ENCODE results near the gene GNG7.
"Not testable (repeated sequence)": the region's sequence is repeated elsewhere in the genome, so short reads cannot be mapped to it uniquely, and the experiment has no call there.

Gene GNG7

GRCh38 chr19:2711172-2711874 is 8.8 kb upstream of the GNG7 start:
- no peak for DNase-seq

- DNase-seq = no peak
These were observed 3.8 kb upstream of the GNG7 start for GRCh38 chr19:2706251-2706650.

DNA sequence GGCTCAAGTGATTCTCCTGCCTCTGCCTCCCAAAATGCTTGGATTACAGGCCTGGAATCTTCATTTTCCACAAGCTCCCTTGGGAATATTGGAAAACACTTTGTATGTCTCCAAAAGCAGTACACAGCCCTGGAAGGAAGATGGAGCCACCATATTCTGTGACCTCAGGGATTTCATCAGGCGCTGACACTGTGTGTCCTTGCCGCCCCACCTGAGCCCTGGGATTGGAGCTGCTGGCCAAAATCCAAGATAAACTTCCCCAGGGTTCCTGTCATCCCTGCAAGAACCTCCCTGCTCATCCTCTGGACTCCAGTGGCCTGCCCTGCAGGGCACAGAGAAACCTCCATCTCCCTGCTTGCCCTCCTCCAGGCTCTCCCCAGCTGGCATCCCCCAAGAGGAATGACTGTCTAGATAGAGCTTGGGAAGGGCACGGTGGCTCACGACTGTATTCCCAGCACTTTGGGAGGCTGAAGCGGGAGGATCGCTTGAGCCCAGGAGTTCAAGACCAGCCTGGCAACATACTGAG is 1.3 kb upstream of the GNG7 start:
- DNase-seq = no peak

GRCh38 chr19:2703077-2703437 is 563 bp upstream of the GNG7 start:
- DNase-seq = no peak

DNA sequence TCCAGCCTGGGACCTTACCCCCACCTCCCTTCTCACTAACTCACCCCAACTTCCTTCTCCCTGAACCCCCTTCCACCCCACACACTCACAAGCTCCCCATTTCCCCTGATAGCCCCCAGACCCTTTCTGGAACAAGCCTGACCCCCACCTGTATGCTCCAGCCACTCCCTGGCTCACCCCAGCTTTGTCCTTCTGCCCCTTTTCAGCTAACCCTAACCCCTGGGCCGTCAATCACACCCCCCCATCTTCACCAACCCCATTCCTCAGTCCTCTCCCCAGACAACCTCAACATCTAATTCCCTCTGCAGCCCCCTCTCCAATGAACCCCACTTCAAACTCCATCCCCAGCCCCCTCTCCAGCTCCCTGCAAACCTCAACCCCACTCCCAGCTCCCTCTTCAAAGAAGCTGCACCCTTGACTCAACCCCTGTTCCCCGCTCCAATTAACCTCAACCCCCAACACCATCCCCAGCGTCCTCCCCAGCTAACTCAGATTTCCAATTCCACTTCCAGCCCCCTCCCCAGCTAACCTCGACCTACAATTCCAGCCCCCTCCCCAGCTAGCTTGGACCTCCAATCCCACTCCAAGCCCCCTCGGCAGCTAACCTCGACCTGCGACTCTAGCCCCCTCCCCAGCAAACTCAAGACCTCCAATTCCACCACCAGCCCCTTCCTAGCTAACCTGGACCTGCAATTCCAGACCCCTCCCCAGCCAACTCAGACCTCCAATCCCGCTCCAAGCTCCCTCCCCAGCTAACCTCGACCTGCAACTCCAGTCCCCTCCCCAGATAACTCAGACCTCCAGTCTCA is 929 bp downstream of the GNG7 start:
- DNase-seq = no peak

DNA sequence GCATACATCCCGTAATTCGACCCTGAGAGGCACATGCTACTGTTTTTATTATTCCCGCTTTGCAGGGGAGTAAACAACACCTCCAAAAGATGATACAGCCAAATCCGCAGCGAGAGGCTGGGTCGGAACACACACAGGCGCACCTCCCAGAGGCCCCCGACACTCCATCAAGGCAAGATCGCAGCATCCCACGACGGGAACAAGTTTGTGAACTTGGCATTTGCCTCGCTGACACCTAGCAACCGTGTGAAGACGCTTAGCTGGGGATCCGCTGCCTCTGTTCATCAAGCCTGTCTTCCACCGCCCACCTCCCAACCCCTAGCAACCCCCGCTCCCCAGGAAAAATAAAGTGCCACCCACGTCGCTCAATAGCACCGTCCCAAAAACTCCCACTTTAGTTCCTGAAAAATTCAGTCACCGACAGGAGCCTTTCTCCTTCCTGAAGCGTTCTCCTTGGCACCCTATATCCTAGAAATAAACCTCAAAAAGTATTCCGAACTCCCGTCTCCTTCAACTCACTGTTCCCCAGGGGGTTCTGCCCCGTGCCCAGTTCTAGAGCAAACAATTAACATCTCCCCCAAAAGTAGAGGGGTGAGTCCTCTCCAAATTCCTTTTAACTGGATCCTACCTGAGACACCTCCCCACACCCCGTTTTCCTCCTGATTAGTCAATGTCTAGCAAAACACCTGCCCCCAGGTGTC is 1.7 kb downstream of the GNG7 start:
- no peak for DNase-seq

DNA sequence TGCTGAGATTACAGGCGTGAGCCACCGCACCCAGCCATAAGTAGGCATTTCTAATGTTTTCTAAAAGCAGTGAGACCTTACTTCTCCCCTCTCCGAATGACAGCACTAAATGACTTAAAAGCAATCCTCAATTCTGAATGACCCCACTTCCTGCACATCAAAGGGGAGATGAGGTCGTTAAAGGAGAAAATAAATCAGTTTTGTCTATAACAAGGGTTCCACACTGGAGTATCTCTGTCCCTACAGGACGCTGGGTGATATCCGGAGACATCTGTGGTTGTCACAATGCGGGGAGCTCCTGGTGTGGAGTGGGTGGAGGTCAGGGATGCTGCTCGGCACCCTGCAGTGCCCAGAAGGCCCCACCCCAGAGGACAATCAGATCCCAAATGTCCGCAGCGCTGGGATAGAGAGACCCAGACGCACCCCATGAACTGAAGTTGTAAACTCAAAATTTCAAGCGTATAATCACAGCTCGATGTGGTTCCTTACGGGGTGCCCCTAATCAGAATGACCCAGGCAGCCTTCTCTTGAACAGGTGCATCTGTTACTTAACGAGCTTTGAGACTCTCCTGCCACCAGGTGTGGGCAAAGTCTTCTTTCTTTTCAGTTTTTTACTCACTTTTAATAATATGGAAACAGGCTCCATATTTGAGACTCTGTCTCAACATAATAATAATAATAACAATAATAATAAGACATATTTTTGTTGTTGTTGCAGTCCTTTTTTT is 2.9 kb downstream of the GNG7 start:
- DNase-seq = no peak

DNA sequence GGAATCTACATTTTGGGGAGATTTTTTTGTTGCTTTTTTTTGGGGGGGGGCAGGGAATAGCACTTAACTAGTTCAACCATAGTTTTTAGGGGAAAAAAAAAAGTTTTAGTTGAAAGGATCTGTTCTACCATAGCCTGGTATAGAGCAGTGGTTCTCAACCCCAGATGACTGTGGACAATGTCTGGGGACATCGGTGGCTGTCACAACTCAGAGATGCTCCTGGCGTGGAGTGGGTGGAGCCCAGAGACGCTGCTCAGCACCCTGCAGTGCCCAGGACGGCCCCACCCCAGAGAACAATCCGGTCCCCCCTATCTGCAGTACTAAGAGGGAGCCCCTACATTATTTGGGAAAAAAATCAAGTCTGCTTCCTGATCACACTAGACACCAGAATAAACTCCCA is 8.3 kb downstream of the GNG7 start:
- no peak for DNase-seq

- no peak for DNase-seq
These were observed 8.9 kb downstream of the GNG7 start for GRCh38 chr19:2693492-2694160.

GRCh38 chr19:2691951-2692350 is 10.5 kb downstream of the GNG7 start:
- DNase-seq = no peak

GRCh38 chr19:2690856-2691255 is 11.6 kb downstream of the GNG7 start:
- DNase-seq = no peak

GRCh38 chr19:2686360-2686759 is 16.1 kb downstream of the GNG7 start:
- DNase-seq = no peak

DNA sequence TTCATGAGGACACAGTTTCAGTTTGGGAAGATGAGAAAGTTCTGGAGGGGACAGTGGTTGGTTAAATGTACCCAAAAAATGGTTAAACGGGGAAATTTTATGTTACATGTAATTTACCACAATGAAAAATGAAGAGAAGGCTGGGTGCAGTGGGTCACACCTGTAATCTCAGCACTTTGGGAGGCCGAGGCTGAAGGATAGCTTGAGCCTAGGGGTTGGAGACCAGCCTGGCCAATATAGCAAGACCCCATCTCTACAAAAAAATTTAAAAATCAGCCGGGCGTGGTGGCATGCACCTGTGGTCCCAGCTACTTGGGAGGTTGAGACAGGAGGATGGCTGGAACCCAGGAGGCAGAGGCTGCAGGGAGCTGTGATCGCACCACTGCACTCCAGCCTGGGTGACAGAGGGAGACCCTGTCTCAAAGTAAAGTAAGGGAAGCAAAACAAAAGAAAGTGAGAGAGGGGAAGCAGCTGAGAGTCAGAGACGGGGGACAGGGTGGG is 17.2 kb downstream of the GNG7 start:
- no peak for DNase-seq

GRCh38 chr19:2683430-2684003 is 19.0 kb downstream of the GNG7 start:
- no peak for DNase-seq

DNA sequence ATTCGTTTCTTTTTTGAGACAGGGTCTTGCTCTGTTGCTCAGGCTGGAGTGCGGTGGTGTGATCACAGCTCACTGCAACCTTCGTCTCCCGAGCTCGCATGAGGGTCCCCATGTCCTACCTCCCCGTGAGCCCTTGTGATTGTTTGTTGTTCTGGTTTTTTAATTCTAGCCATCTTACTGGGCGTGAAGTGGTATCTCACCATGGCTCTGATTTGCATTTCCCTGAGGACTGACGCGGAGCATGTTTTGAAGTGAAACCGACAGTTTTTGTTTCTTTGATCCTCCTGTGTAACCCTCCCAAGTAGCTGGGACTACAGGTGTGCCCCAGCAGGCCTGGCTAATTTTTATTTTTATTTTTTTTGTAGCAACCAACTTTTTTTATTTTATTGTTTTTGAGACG is 21.7 kb downstream of the GNG7 start:
- no peak for DNase-seq

DNA sequence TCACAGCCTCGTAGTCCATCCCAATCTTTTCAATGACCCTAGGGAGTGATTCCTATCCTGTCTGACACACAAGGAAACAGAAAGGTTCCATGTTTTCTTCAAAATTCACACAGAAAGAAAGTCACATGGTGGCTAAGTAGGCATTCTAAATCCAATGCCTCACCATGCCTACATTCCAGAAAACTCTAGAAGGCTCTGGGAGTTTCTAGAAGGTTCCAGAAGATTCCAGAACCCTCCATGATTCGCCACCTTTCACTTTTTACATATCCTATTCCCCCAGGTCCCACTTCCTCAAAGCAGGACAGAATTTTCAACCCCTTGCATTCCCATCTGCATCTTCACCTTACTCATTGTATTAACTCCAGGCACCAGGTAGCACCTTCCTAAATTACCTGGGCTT is 23.1 kb downstream of the GNG7 start:
- DNase-seq = no peak

DNA sequence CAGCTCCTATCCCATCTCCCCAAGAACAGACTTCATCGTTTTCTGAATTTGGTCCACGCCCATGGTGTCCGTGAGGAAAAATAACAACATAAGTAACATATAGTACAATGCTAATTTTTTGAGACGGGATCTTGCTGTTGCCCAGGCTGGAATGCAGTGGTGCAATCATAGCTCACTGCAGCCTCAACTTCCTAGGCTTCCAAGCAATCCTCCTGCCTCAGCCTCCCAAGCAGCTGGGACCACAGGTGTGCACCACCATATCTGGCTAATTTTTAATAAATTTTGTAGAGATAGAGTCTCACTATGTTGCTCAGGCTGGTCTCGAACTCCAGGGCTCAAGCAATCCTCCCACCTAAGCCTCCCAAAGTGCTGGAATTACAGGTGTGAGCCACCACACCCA is 23.5 kb downstream of the GNG7 start:
- not testable (repeated sequence) for DNase-seq

DNA sequence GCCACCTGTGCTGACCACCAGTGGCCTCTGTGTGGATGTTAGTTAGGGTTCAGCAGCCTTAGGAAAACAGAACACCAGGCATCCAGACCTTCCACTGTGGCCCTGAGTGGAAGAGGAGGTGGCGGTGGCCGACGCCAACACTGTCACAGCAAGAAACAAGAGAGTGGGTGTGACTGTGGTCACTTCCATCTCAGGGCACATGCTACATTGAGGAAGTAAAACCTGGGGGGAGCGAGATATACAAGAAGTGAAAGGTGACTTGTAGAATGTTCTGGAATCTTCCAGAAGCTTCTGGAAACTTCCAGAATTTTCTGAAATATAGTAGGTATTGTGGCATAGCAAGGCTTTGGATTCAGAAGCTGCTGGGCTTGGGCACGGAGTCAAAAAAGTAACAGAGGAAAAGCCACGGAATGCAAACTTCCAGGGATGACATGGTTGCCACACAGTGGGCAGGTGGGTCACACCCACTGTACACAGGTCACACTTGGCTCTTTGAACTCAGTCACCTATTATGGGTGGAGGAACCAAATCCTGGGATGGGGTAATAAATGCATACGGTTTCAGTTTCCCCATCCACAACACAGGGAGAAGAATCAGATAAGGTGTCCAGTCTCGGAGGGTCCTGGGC is 24.3 kb downstream of the GNG7 start:
- no peak for DNase-seq

DNA sequence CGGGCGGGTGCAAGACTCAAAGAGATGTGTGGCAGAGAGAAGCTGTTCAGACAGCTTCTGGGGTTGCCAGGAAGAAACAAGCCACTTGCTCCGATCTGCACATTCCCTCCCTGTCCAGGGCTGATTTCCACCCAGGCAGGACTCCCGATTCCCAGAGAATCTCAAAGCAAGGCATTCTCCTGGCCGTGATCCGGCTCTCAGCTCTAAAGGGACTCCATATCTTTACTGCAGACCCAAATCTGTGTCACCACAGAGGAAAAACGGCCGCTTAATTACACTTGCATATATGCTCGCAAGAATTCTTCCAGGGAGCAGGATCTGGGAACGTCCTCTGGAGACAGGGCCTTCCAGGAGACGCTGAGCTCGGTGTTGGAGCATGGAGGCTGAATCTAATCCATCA is 25.7 kb downstream of the GNG7 start:
- no peak for DNase-seq

GRCh38 chr19:2675892-2676291 is 26.6 kb downstream of the GNG7 start:
- DNase-seq = no peak

DNA sequence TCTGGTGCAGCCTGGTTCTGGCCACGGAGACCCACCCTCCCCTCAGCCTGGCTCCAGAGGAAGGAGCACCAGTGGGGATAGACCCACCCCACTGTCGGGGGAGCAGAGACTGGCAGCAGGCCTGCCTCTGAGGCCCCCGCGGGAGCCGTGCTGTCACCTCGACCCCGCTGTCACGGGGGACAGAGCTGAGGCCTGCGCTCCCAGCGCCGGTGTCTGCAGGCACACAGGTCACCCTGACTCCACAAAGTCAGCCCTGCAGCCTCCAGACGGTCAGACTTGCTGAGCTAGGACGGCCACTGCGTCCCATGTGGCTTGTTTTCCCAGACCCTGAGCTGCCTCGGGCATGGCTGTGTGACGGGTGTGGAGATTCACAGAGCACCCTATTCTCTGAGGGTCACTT is 32.3 kb downstream of the GNG7 start:
- no peak for DNase-seq
